HG03439 (cell line): ENCODE measurements around the gene STK40.

Experiments
- ATAC-seq: cut with Tn5 transposase; IDR thresholded peaks from one replicate; pipeline ENCODE4 v1.9.1; 2021; ENCODE audit warnings: mild to moderate bottlenecking, moderate library complexity; ENCODE audit not compliant: unreplicated experiment

STK40 gene

GRCh38 chr1:36321119-36321951 lies 64.4 kb downstream of the STK40 start:
- ATAC-seq: no peak

- ATAC-seq: no peak
Observed at GRCh38 chr1:36320767-36321118, 65.0 kb downstream of the STK40 start.

- no peak for ATAC-seq
Observed at GRCh38 chr1:36320291-36320761, 65.4 kb downstream of the STK40 start.

- no peak for ATAC-seq
Observed at GRCh38 chr1:36309397-36309796, 76.3 kb downstream of the STK40 start.

- ATAC-seq: no peak
Observed at GRCh38 chr1:36307601-36308330, 78.0 kb downstream of the STK40 start.

- peak; percentile 98 for ATAC-seq
Observed at GRCh38 chr1:36306902-36307456, 78.7 kb downstream of the STK40 start.

GRCh38 chr1:36306210-36306901 lies 79.4 kb downstream of the STK40 start, which contains the start of gene SH3D21:
Gene SH3D21, plus strand, starts transcription at chr1:36306368. Its CDS starts 53 bp downstream, at chr1:36306421.
- peak; percentile 32 for ATAC-seq

GRCh38 chr1:36305915-36306209 lies 79.9 kb downstream of the STK40 start:
- ATAC-seq: no peak

- ATAC-seq: no peak
Observed at GRCh38 chr1:36304970-36305914, 80.5 kb downstream of the STK40 start.

GRCh38 chr1:36304521-36304920 lies 81.2 kb downstream of the STK40 start:
- ATAC-seq: no peak

GRCh38 chr1:36303650-36304360 lies 81.9 kb downstream of the STK40 start:
- no peak for ATAC-seq

- no peak for ATAC-seq
Observed at GRCh38 chr1:36303244-36303643, 82.5 kb downstream of the STK40 start.

GRCh38 chr1:36301220-36301619 lies 84.5 kb downstream of the STK40 start:
- no peak for ATAC-seq

GRCh38 chr1:36300526-36300925 lies 85.2 kb downstream of the STK40 start:
- ATAC-seq: no peak

- no peak for ATAC-seq
Observed at GRCh38 chr1:36298640-36299039, 87.1 kb downstream of the STK40 start.

- ATAC-seq: no peak
Observed at GRCh38 chr1:36297062-36297461, 88.7 kb downstream of the STK40 start.

GRCh38 chr1:36295390-36295789 lies 90.3 kb downstream of the STK40 start:
- ATAC-seq: no peak
